Measurements from ENCODE around the gene ZMYND11. TPM values are rescaled to one million over a fixed set of nuclear protein-coding genes. Genes with fewer than 3 reads are reported as not detected.
A peak's percentile ranks its signal among the peaks of the same experiment; 100 is the strongest.

The ZMYND11 gene
- total and polyA plus RNA-seq, 2 donors (not counting 1 experiment from before 2014, with no cell fraction given): 57.0 to 68.4 TPM

GRCh38 chr10:215444-215843, 80.2 kb downstream of the ZMYND11 start:
- Histone ChIP-seq H3K9ac (ENCODE audit: insufficient read depth, low read length) (no peak overlapping the region), H4K20me1 (ENCODE audit: control insufficient read depth, extremely low read depth, insufficient read depth, low read length) (no peaks in the 10 kb centered on the region), H2AFZ (ENCODE audit: low read length) (no peak overlapping the region), H3K4me3 (replicated peaks in 1 of 4; ENCODE audit: control extremely low read depth in 1 of 4, insufficient read depth in 1 of 4, low read depth in 3 of 4, low read length in 4 of 4) (no peak overlapping the region), H3K79me2 (ENCODE audit: control insufficient read depth, insufficient read depth, low read length) (no peaks in the 10 kb centered on the region), H3K4me1 (ENCODE audit: control insufficient read depth, extremely low read depth, insufficient read depth, low read length) (no peaks in the 10 kb centered on the region), H3K9me3 (ENCODE audit: control insufficient read depth, insufficient read depth, low read depth, low read length) (no peaks in the 10 kb centered on the region), H3K27me3 (ENCODE audit: control insufficient read depth, insufficient read depth, low read length) (no peaks in the 10 kb centered on the region), H3K27ac (ENCODE audit: insufficient read depth, low read length) (no peak overlapping the region), H3K4me2 (ENCODE audit: extremely low read depth, insufficient read depth, low read length) (no peak overlapping the region), H3K36me3 (ENCODE audit: control insufficient read depth, insufficient read depth, low read length) (no peaks in the 10 kb centered on the region)
- TF ChIP-seq CTCF (conservative IDR thresholded peaks at IDR 0.05 in 1 of 2, IDR thresholded peaks at IDR 0.05 in 1 of 2; ENCODE audit: low read depth in 1 of 2, low read length in 2 of 2): no peak
- TF ChIP-seq EZH2 (IDR thresholded peaks at IDR 0.05; ENCODE audit: low read length, missing control alignments): no peak
- no peak for DNase-seq (ENCODE audit: low read depth in 2 of 2)

GRCh38 chr10:218798-219197, 83.5 kb downstream of the ZMYND11 start:
- Histone ChIP-seq H3K4me1 (ENCODE audit: control insufficient read depth, extremely low read depth, insufficient read depth, low read length) (no peaks in the 10 kb centered on the region), H4K20me1 (ENCODE audit: control insufficient read depth, extremely low read depth, insufficient read depth, low read length) (no peaks in the 10 kb centered on the region), H3K79me2 (ENCODE audit: control insufficient read depth, insufficient read depth, low read length) (no peaks in the 10 kb centered on the region), H3K4me3 (replicated peaks in 1 of 4; ENCODE audit: control extremely low read depth in 1 of 4, insufficient read depth in 1 of 4, low read depth in 3 of 4, low read length in 4 of 4) (no peak overlapping the region), H3K9ac (ENCODE audit: insufficient read depth, low read length) (no peak overlapping the region), H3K36me3 (ENCODE audit: control insufficient read depth, insufficient read depth, low read length) (no peaks in the 10 kb centered on the region), H3K27ac (ENCODE audit: insufficient read depth, low read length) (no peak overlapping the region), H2AFZ (ENCODE audit: low read length) (no peak overlapping the region), H3K9me3 (ENCODE audit: control insufficient read depth, insufficient read depth, low read depth, low read length) (no peaks in the 10 kb centered on the region), H3K4me2 (ENCODE audit: extremely low read depth, insufficient read depth, low read length) (peak overlapping the region; percentile 20), H3K27me3 (ENCODE audit: control insufficient read depth, insufficient read depth, low read length) (no peaks in the 10 kb centered on the region)
- TF ChIP-seq CTCF (conservative IDR thresholded peaks at IDR 0.05 in 1 of 2, IDR thresholded peaks at IDR 0.05 in 1 of 2; ENCODE audit: low read depth in 1 of 2, low read length in 2 of 2): no peak
- peak; percentile 18 to 41 for DNase-seq (ENCODE audit: low read depth in 2 of 2)

- TF ChIP-seq EZH2 (IDR thresholded peaks at IDR 0.05; ENCODE audit: low read length, missing control alignments) (no peak), CTCF (conservative IDR thresholded peaks at IDR 0.05 in 1 of 2, IDR thresholded peaks at IDR 0.05 in 1 of 2; ENCODE audit: low read depth in 1 of 2, low read length in 2 of 2) (no peak)
- no peak overlapping the region for H3K4me2 ChIP-seq (ENCODE audit: extremely low read depth, insufficient read depth, low read length)
- H3K4me3 ChIP-seq (replicated peaks in 1 of 4; ENCODE audit: control extremely low read depth in 1 of 4, insufficient read depth in 1 of 4, low read depth in 3 of 4, low read length in 4 of 4): no peak overlapping the region
- H3K9ac ChIP-seq (ENCODE audit: insufficient read depth, low read length): no peak overlapping the region
- no peak overlapping the region for H2AFZ ChIP-seq (ENCODE audit: low read length)
- H4K20me1 ChIP-seq (ENCODE audit: control insufficient read depth, extremely low read depth, insufficient read depth, low read length): no peaks in the 10 kb centered on the region
- no peak for DNase-seq (ENCODE audit: low read depth in 2 of 2)
- no peaks in the 10 kb centered on the region for H3K27me3 ChIP-seq (ENCODE audit: control insufficient read depth, insufficient read depth, low read length)
- no peak overlapping the region for H3K27ac ChIP-seq (ENCODE audit: insufficient read depth, low read length)
- no peaks in the 10 kb centered on the region for H3K4me1 ChIP-seq (ENCODE audit: control insufficient read depth, extremely low read depth, insufficient read depth, low read length)
- H3K79me2 ChIP-seq (ENCODE audit: control insufficient read depth, insufficient read depth, low read length): no peaks in the 10 kb centered on the region
- H3K36me3 ChIP-seq (ENCODE audit: control insufficient read depth, insufficient read depth, low read length): no peaks in the 10 kb centered on the region
- H3K9me3 ChIP-seq (ENCODE audit: control insufficient read depth, insufficient read depth, low read depth, low read length): no peaks in the 10 kb centered on the region
Observed at GRCh38 chr10:219731-220472, 84.6 kb downstream of the ZMYND11 start.
